K562 (cell line): ENCODE data around the gene ROBO1. TPM values are rescaled to one million over a fixed set of nuclear protein-coding genes. Genes with fewer than 3 reads are reported as not detected.

Source experiments
- ATAC-seq: fragments of 200-7000 bp; cut with Tn5 transposase; 3 replicates; pipeline ENCODE4 v1.9.1; 2020; ENCODE audit warnings: moderate library complexity
- BruUV-seq: library from RNA; stranded (reverse); fragments of 400-500 nt; replicated peaks from 2 replicates; lab custom pipeline; 2021; lab: Mats Ljungman, UMichigan
- CTCF ChIA-PET: fragments of 300-600 bp; formaldehyde crosslinking; extraction: SDS; loops from one replicate; lab custom pipeline; 2021; ENCODE audit warnings: low intra/inter-chr PET ratio; lab: Yijun Ruan, JAX
- POLR2A ChIA-PET: fragments of 300-600, 350-650 bp; sonication (Branson Sonifier 250); formaldehyde crosslinking; extraction: SDS; loops from one replicate; lab custom pipeline; 2021; ENCODE audit warnings: antibody characterized with exemption, inconsistent platforms; lab: Yijun Ruan, JAX
- DNase-seq, 4 experiments: peaks; one replicate each; pipeline versions ENCODE4 v3.0.0 to v3.0.0-alpha.2; 2011 to 2018; ENCODE audit warnings: low spot score in 3 of 4, mixed read lengths in 3 of 4; ENCODE audit errors: extremely low read depth in 1 of 4
- FAIRE-seq: peaks from 2 replicates; lab custom pipeline; 2011; peaks lifted over from hg19 to GRCh38; lab: Jason Lieb, UNC
- H2AFZ ChIP-seq: 2 replicates; pipeline ENCODE4 v1.6.0; 2011; ENCODE audit warnings: low read depth, low read length, control low read depth, inconsistent platforms
- H3K27ac ChIP-seq: fragments of 200-600 bp; 3 replicates; pipeline ENCODE4 v1.8.0; 2011; ENCODE audit warnings: low read depth, mild to moderate bottlenecking, control low read depth, inconsistent platforms, low read length, moderate library complexity, mixed read lengths; ENCODE audit errors: extremely low read depth
- H3K27me3 ChIP-seq, 2 experiments: fragments of 300-600 bp in 1 of 2; 2 replicates in 1 of 2; 3 replicates in 1 of 2; pipeline versions ENCODE4 v1.6.0 to v1.8.0; 2011; ENCODE audit warnings: inconsistent platforms in 2 of 2, low read length in 2 of 2, mild to moderate bottlenecking in 1 of 2, mixed read lengths in 1 of 2, moderate library complexity in 1 of 2; ENCODE audit not compliant: control insufficient read depth in 2 of 2, insufficient read depth in 2 of 2
- H3K36me3 ChIP-seq: fragments of 300-600 bp; 3 replicates; pipeline ENCODE4 v1.8.0; 2011; ENCODE audit warnings: mild to moderate bottlenecking, low read length, inconsistent platforms; ENCODE audit not compliant: control insufficient read depth, insufficient read depth
- H3K4me1 ChIP-seq, 2 experiments: fragments of 200-600 bp in 1 of 2; replicated peaks in 1 of 2; 2 replicates in 1 of 2; 3 replicates in 1 of 2; pipeline versions ENCODE4 v1.5.1 to v1.8.0; 2011; ENCODE audit warnings: inconsistent platforms in 2 of 2, low read length in 2 of 2, mild to moderate bottlenecking in 1 of 2, mixed read lengths in 1 of 2, moderate library complexity in 1 of 2; ENCODE audit not compliant: control insufficient read depth in 2 of 2, insufficient read depth in 2 of 2
- H3K4me2 ChIP-seq: 2 replicates; pipeline ENCODE4 v1.6.1; 2011; ENCODE audit warnings: low read length, control low read depth, inconsistent platforms, mixed read lengths; ENCODE audit not compliant: insufficient read depth
- H3K4me3 ChIP-seq: fragments of 200-600 bp; sonication (generic), shearing (Covaris generic); 2 replicates; pipeline ENCODE4 v1.5.1; 2016; ENCODE audit warnings: control low read depth, inconsistent platforms
- H3K79me2 ChIP-seq: fragments of 200-600 bp; 3 replicates; pipeline ENCODE4 v1.8.0; 2011; ENCODE audit warnings: low read length, inconsistent platforms; ENCODE audit not compliant: control insufficient read depth, insufficient read depth
- H3K9ac ChIP-seq, 2 experiments: 2 replicates each; pipeline versions ENCODE4 v1.6.0 to v1.6.1; 2011; ENCODE audit warnings: low read depth in 2 of 2, low read length in 2 of 2, control low read depth in 1 of 2, inconsistent platforms in 1 of 2, mild to moderate bottlenecking in 1 of 2, mixed read lengths in 1 of 2; ENCODE audit not compliant: insufficient read depth in 1 of 2
- H3K9me1 ChIP-seq: one replicate; pipeline ENCODE4 v1.6.0; 2011; ENCODE audit warnings: inconsistent platforms, mild to moderate bottlenecking, low read length, moderate library complexity; ENCODE audit not compliant: control insufficient read depth, insufficient read depth
- H3K9me3 ChIP-seq: replicated peaks from 2 replicates; pipeline ENCODE4 v1.5.1; 2011; ENCODE audit warnings: low read depth, low read length, inconsistent platforms; ENCODE audit not compliant: control insufficient read depth, insufficient read depth
- H4K20me1 ChIP-seq: replicated peaks from 2 replicates; pipeline ENCODE4 v1.6.1; 2011; ENCODE audit warnings: low read length, inconsistent platforms, mixed read lengths; ENCODE audit not compliant: control insufficient read depth, insufficient read depth
- RAD51 ChIP-seq: fragments of 450-650 bp; IDR thresholded peaks from 2 replicates; pipeline ENCODE4 v1.7.1; 2016; ENCODE audit warnings: low read depth, mild to moderate bottlenecking, borderline replicate concordance
- SPI1 ChIP-seq: IDR thresholded peaks from 2 replicates; pipeline ENCODE4 v1.6.1; 2011; ENCODE audit warnings: low read depth, low read length, control low read depth, borderline replicate concordance
- STAG1 ChIP-seq: sonication (generic); formaldehyde crosslinking; IDR thresholded peaks from 2 replicates; pipeline ENCODE4 v1.5.0; 2020; ENCODE audit warnings: missing genetic modification reagents, borderline replicate concordance
- ZNF174 ChIP-seq: fragments of 250-450 bp; sonication (Bioruptor Pico); IDR thresholded peaks from 2 replicates; pipeline ENCODE4 v1.4.0; 2020; ENCODE audit warnings: mild to moderate bottlenecking
- WGBS: fragments of 100-300 bp; shearing (Covaris generic); methylation state at CpG from one replicate; pipeline ENCODE4 v1.1.6; 2016; ENCODE audit warnings: low coverage, mixed read lengths; ENCODE audit not compliant: insufficient coverage; ENCODE audit errors: missing lambda C conversion rate; 5-methylcytosine and 5-hydroxymethylcytosine counted together
- in situ Hi-C: fragments of 300-500 bp; cut with MboI; formaldehyde crosslinking; loops from 4 replicates; pipeline ENCODE4 v1.15.0; 2018; ENCODE audit warnings: inconsistent platforms, mixed read lengths
- intact Hi-C: fragments of 100-400 bp; cut with micrococcal nuclease; formaldehyde crosslinking; loops from 2 replicates; pipeline ENCODE4 v1.14.2; 2022
- polyA plus RNA-seq, 8 experiments: library from polyadenylated mRNA; depleted of rRNA in 4 of 8; stranded (reverse) in 5 of 8; unstranded in 3 of 8; fragments of >200 nt; fragmentation: Nextera tagmentation in 2 of 8; fragmentation: Illumina TruSeq in 1 of 8; extraction: Ambion mirVana in 2 of 8; extraction: Trizol in 1 of 8; gene quantifications; 2 replicates each; pipeline versions ENCODE4 v1.2.1 to v1.2.3, GENCODE V29; 2011 to 2014; ENCODE audit warnings: inconsistent platforms in 1 of 8, missing spikeins in 1 of 8
- total RNA-seq, 7 experiments: library from RNA; depleted of rRNA in 6 of 7; stranded (reverse); fragments of >200 nt in 6 of 7; fragmentation: Illumina TruSeq in 2 of 7; extraction: Trizol in 2 of 7; gene quantifications; 2 replicates each; pipeline versions ENCODE4 v1.2.1 to v1.2.3, GENCODE V29; 2011 to 2021; ENCODE audit warnings: low replicate concordance in 1 of 7
- TF ChIP-seq, protein P1 (sequence below): fragments of 250-450 bp; sonication (Bioruptor Pico); IDR thresholded peaks from 2 replicates; pipeline ENCODE4 v1.8.0; 2022; ENCODE audit warnings: inconsistent platforms
- TF ChIP-seq, protein P2 (sequence below), 2 experiments: fragments of 450-650 bp in 1 of 2; IDR thresholded peaks; 2 replicates each; pipeline ENCODE4 v1.6.1; 2011 to 2017; ENCODE audit warnings: low read depth in 2 of 2, antibody characterized with exemption in 1 of 2, borderline replicate concordance in 1 of 2, low read length in 1 of 2, mild to moderate bottlenecking in 1 of 2, mixed read lengths in 1 of 2; ENCODE audit not compliant: control insufficient read depth in 1 of 2
- TF ChIP-seq, protein P3 (sequence below): sonication (generic); formaldehyde crosslinking; IDR thresholded peaks from 2 replicates; pipeline ENCODE4 v1.8.0; 2022; ENCODE audit warnings: missing genetic modification reagents, mild to moderate bottlenecking, borderline replicate concordance
- TF ChIP-seq, protein P4 (sequence below): fragments of 450-650 bp; formaldehyde crosslinking; IDR thresholded peaks from 2 replicates; pipeline ENCODE4 v1.4.0; 2022; ENCODE audit warnings: missing genetic modification characterization
- TF ChIP-seq, protein P5 (sequence below): sonication (generic); formaldehyde crosslinking; IDR thresholded peaks from 2 replicates; pipeline ENCODE4 v1.4.0; 2020; ENCODE audit warnings: mild to moderate bottlenecking, missing genetic modification reagents

The ROBO1 gene
- total and polyA plus RNA-seq, 9 of the 15 experiments (the other 6 are each of a cell fraction or from before 2014, with no cell fraction given): 0.01 to 0.53 (median 0.17) TPM; not detected in 5

DNA sequence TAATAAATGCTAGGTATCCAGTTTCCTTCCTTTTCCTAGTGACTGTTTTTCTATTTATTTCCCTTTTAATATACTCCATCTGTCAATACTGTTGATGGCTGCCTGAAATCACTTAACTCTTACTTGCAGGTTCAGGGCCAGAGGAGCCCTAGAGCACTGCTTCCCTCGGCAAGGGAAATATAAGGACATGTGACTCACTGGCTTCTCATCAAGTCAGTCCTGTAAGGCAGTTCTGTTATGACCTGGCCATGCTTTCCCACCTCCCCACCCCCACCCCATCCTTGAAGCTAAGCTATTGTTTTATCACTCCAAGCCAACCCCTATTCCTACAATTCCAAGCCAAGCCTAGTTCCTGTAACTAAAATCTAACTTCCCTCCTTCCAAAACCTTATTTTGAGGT lies 800.7 kb downstream of the ROBO1 start:
- in situ Hi-C loops (no loop called here), intact Hi-C loops (no loop called here)
- POLR2A ChIA-PET: no interaction called here
- no peaks in the 10 kb centered on the region for H3K4me1 ChIP-seq
- no peaks in the 10 kb centered on the region for H3K9me1 ChIP-seq
- H3K4me3 ChIP-seq: no peak overlapping the region
- DNase-seq: no peak
- no peak overlapping the region for H3K9ac ChIP-seq
- no peaks in the 10 kb centered on the region for H3K9me3 ChIP-seq
- 0% methylated on average over 1 of the region's 1 CpG for WGBS
- no peaks in the 10 kb centered on the region for H3K79me2 ChIP-seq
- no peaks in the 10 kb centered on the region for H4K20me1 ChIP-seq
- no peak overlapping the region for H2AFZ ChIP-seq
- no peaks in the 10 kb centered on the region for H3K27me3 ChIP-seq
- no peak for FAIRE-seq
- ATAC-seq: no peak
- H3K27ac ChIP-seq: no peak overlapping the region
- no peak overlapping the region for H3K4me2 ChIP-seq
- H3K36me3 ChIP-seq: no peaks in the 10 kb centered on the region
- no TSS peak for BruUV-seq
- CTCF ChIA-PET: no interaction called here
- no peak for TF ChIP-seq SPI1
- TF ChIP-seq RAD51: no peak
- TF ChIP-seq, protein P1, sequence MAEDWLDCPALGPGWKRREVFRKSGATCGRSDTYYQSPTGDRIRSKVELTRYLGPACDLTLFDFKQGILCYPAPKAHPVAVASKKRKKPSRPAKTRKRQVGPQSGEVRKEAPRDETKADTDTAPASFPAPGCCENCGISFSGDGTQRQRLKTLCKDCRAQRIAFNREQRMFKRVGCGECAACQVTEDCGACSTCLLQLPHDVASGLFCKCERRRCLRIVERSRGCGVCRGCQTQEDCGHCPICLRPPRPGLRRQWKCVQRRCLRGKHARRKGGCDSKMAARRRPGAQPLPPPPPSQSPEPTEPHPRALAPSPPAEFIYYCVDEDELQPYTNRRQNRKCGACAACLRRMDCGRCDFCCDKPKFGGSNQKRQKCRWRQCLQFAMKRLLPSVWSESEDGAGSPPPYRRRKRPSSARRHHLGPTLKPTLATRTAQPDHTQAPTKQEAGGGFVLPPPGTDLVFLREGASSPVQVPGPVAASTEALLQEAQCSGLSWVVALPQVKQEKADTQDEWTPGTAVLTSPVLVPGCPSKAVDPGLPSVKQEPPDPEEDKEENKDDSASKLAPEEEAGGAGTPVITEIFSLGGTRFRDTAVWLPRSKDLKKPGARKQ: no peak
- TF ChIP-seq, protein P2, sequence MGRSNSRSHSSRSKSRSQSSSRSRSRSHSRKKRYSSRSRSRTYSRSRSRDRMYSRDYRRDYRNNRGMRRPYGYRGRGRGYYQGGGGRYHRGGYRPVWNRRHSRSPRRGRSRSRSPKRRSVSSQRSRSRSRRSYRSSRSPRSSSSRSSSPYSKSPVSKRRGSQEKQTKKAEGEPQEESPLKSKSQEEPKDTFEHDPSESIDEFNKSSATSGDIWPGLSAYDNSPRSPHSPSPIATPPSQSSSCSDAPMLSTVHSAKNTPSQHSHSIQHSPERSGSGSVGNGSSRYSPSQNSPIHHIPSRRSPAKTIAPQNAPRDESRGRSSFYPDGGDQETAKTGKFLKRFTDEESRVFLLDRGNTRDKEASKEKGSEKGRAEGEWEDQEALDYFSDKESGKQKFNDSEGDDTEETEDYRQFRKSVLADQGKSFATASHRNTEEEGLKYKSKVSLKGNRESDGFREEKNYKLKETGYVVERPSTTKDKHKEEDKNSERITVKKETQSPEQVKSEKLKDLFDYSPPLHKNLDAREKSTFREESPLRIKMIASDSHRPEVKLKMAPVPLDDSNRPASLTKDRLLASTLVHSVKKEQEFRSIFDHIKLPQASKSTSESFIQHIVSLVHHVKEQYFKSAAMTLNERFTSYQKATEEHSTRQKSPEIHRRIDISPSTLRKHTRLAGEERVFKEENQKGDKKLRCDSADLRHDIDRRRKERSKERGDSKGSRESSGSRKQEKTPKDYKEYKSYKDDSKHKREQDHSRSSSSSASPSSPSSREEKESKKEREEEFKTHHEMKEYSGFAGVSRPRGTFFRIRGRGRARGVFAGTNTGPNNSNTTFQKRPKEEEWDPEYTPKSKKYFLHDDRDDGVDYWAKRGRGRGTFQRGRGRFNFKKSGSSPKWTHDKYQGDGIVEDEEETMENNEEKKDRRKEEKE (IDR thresholded peaks at IDR 0.05; ENCODE audit: borderline replicate concordance in 1 of 2, control insufficient read depth in 1 of 2, low read depth in 2 of 2, low read length in 1 of 2): no peak
- TF ChIP-seq, protein P3, sequence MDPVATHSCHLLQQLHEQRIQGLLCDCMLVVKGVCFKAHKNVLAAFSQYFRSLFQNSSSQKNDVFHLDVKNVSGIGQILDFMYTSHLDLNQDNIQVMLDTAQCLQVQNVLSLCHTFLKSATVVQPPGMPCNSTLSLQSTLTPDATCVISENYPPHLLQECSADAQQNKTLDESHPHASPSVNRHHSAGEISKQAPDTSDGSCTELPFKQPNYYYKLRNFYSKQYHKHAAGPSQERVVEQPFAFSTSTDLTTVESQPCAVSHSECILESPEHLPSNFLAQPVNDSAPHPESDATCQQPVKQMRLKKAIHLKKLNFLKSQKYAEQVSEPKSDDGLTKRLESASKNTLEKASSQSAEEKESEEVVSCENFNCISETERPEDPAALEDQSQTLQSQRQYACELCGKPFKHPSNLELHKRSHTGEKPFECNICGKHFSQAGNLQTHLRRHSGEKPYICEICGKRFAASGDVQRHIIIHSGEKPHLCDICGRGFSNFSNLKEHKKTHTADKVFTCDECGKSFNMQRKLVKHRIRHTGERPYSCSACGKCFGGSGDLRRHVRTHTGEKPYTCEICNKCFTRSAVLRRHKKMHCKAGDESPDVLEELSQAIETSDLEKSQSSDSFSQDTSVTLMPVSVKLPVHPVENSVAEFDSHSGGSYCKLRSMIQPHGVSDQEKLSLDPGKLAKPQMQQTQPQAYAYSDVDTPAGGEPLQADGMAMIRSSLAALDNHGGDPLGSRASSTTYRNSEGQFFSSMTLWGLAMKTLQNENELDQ (CRISPR knock-in tag): no peak
- TF ChIP-seq, protein P4, sequence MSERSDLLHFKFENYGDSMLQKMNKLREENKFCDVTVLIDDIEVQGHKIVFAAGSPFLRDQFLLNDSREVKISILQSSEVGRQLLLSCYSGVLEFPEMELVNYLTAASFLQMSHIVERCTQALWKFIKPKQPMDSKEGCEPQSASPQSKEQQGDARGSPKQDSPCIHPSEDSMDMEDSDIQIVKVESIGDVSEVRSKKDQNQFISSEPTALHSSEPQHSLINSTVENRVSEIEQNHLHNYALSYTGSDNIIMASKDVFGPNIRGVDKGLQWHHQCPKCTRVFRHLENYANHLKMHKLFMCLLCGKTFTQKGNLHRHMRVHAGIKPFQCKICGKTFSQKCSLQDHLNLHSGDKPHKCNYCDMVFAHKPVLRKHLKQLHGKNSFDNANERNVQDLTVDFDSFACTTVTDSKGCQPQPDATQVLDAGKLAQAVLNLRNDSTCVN: no peak
- no peak for TF ChIP-seq STAG1 (CRISPR knock-in tag)
- no peak for TF ChIP-seq ZNF174 (CRISPR knock-in tag)
- TF ChIP-seq, protein P5, sequence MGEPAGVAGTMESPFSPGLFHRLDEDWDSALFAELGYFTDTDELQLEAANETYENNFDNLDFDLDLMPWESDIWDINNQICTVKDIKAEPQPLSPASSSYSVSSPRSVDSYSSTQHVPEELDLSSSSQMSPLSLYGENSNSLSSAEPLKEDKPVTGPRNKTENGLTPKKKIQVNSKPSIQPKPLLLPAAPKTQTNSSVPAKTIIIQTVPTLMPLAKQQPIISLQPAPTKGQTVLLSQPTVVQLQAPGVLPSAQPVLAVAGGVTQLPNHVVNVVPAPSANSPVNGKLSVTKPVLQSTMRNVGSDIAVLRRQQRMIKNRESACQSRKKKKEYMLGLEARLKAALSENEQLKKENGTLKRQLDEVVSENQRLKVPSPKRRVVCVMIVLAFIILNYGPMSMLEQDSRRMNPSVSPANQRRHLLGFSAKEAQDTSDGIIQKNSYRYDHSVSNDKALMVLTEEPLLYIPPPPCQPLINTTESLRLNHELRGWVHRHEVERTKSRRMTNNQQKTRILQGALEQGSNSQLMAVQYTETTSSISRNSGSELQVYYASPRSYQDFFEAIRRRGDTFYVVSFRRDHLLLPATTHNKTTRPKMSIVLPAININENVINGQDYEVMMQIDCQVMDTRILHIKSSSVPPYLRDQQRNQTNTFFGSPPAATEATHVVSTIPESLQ (CRISPR knock-in tag): no peak
